SK-N-SH (cell line): ENCODE measurements around the gene TM2D3. TPM values are rescaled to one million over a fixed set of nuclear protein-coding genes. Genes with fewer than 3 reads are reported as not detected.
A peak's percentile ranks its signal among the peaks of the same experiment; 100 is the strongest.
"Not testable (repeated sequence)": the region's sequence is repeated elsewhere in the genome, so short reads cannot be mapped to it uniquely, and the experiment has no call there.

Experiments
- CTCF ChIA-PET: fragments of 300-600, 350-600 bp; formaldehyde crosslinking; extraction: SDS; loops from one replicate; lab custom pipeline; 2021; lab: Yijun Ruan, JAX
- POLR2A ChIA-PET: fragments of 350-600 bp; sonication (Branson Sonifier 250); formaldehyde crosslinking; extraction: SDS; loops from one replicate; lab custom pipeline; 2020; ENCODE audit warnings: antibody characterized with exemption, inconsistent platforms; lab: Yijun Ruan, JAX
- DNase-seq: peaks from one replicate; pipeline ENCODE4 v3.0.0; 2012
- H2AFZ ChIP-seq: fragments of 200-600 bp; sonication (generic); 2 replicates; pipeline ENCODE4 v1.8.1; 2016; ENCODE audit warnings: antibody characterized with exemption, mild to moderate bottlenecking, low read depth
- H3F3A ChIP-seq: fragments of 200-600 bp; sonication (generic); replicated peaks from 2 replicates; pipeline ENCODE3; 2016; ENCODE audit warnings: antibody characterized with exemption, mild to moderate bottlenecking; ENCODE audit not compliant: insufficient read depth
- H3K27ac ChIP-seq, 2 experiments: fragments of 200-500 bp in 1 of 2; fragments of 200-600 bp in 1 of 2; sonication (Bioruptor generic) in 1 of 2; sonication (generic), shearing (Covaris generic) in 1 of 2; 2 replicates each; pipeline versions ENCODE4 v1.5.1 to v1.6.1; 2014 to 2016; ENCODE audit warnings: low read depth in 2 of 2, inconsistent platforms in 1 of 2, low read length in 1 of 2, mild to moderate bottlenecking in 1 of 2, mixed read lengths in 1 of 2
- H3K27me3 ChIP-seq: fragments of 200-600 bp; sonication (generic), shearing (Covaris generic); 2 replicates; pipeline ENCODE4 v1.6.1; 2016; ENCODE audit warnings: mixed run types; ENCODE audit not compliant: insufficient read depth
- H3K36me3 ChIP-seq, 2 experiments: fragments of 200-500 bp in 1 of 2; fragments of 200-600 bp in 1 of 2; sonication (Bioruptor generic) in 1 of 2; sonication (generic) in 1 of 2; replicated peaks in 1 of 2; 2 replicates each; pipeline versions ENCODE3 to v1.5.1; 2014 to 2016; ENCODE audit warnings: low read length in 1 of 2, mild to moderate bottlenecking in 1 of 2; ENCODE audit not compliant: insufficient read depth in 2 of 2, control insufficient read depth in 1 of 2
- H3K4me1 ChIP-seq, 2 experiments: fragments of 200-500 bp in 1 of 2; fragments of 200-600 bp in 1 of 2; sonication (Bioruptor generic) in 1 of 2; sonication (generic), shearing (Covaris generic) in 1 of 2; 2 replicates each; pipeline versions ENCODE4 v1.5.1 to v1.6.1; 2014 to 2016; ENCODE audit warnings: low read depth in 1 of 2, low read length in 1 of 2, mixed run types in 1 of 2; ENCODE audit not compliant: insufficient read depth in 2 of 2, control insufficient read depth in 1 of 2
- H3K4me2 ChIP-seq: fragments of 200-600 bp; sonication (generic), shearing (Covaris generic); 2 replicates; pipeline ENCODE4 v1.6.1; 2017; ENCODE audit warnings: mixed run types
- H3K4me3 ChIP-seq, 2 experiments: fragments of 200-500 bp in 1 of 2; fragments of 200-600 bp in 1 of 2; sonication (Bioruptor generic) in 1 of 2; sonication (generic), shearing (Covaris generic) in 1 of 2; 2 replicates each; pipeline versions ENCODE4 v1.5.1 to v1.8.1; 2014 to 2016; ENCODE audit warnings: low read depth in 2 of 2, inconsistent platforms in 1 of 2, low read length in 1 of 2, mild to moderate bottlenecking in 1 of 2, mixed read lengths in 1 of 2, moderate library complexity in 1 of 2
- H3K79me2 ChIP-seq: fragments of 200-600 bp; sonication (generic); 2 replicates; pipeline ENCODE4 v1.8.1; 2017; ENCODE audit warnings: mild to moderate bottlenecking; ENCODE audit not compliant: insufficient read depth
- H3K9ac ChIP-seq: fragments of 200-600 bp; sonication (generic); 2 replicates; pipeline ENCODE4 v1.6.1; 2017; ENCODE audit warnings: mixed run types
- H3K9me2 ChIP-seq: fragments of 200-600 bp; sonication (generic); 2 replicates; pipeline ENCODE4 v1.6.1; 2017; ENCODE audit warnings: mixed run types
- H3K9me3 ChIP-seq: fragments of 200-600 bp; sonication (generic); 2 replicates; pipeline ENCODE4 v1.6.1; 2017; ENCODE audit warnings: mixed run types, mild to moderate bottlenecking, moderate library complexity
- H4K20me1 ChIP-seq: fragments of 200-600 bp; sonication (generic); 2 replicates; pipeline ENCODE4 v1.6.1; 2017; ENCODE audit warnings: mild to moderate bottlenecking, mixed run types; ENCODE audit not compliant: insufficient read depth
- MEF2A ChIP-seq: IDR thresholded peaks from 2 replicates; pipeline ENCODE4 v1.4.0; 2012; ENCODE audit warnings: low read depth, borderline replicate concordance
- MXI1 ChIP-seq: IDR thresholded peaks from 2 replicates; pipeline ENCODE4 v1.6.1; 2012; ENCODE audit warnings: mild to moderate bottlenecking, low read depth, low read length, improper control_type of control experiment
- RAD21 ChIP-seq: IDR thresholded peaks from 2 replicates; pipeline ENCODE4 v1.6.1; 2012; ENCODE audit warnings: mild to moderate bottlenecking, low read length
- SIN3A ChIP-seq: IDR thresholded peaks from 2 replicates; pipeline ENCODE4 v1.6.1; 2012; ENCODE audit warnings: low read depth, mild to moderate bottlenecking, low read length, moderate library complexity, borderline replicate concordance
- SMC3 ChIP-seq: IDR thresholded peaks from 2 replicates; pipeline ENCODE4 v1.6.1; 2012; ENCODE audit warnings: low read depth, low read length, improper control_type of control experiment
- WGBS: methylation state at CpG from one replicate; pipeline ENCODE4 v1.1.6; 2017; ENCODE audit warnings: low lambda C conversion rate; 5-methylcytosine and 5-hydroxymethylcytosine counted together
- polyA plus RNA-seq, 3 experiments: library from polyadenylated mRNA; depleted of rRNA; stranded (reverse); fragments of >200 nt; gene quantifications; 2 replicates each; pipeline ENCODE4 v1.2.3, GENCODE V29; 2012

Gene TM2D3
- polyA plus RNA-seq, 1 of the 3 experiments (the other 2 are of a cell fraction): 73.3 TPM

DNA sequence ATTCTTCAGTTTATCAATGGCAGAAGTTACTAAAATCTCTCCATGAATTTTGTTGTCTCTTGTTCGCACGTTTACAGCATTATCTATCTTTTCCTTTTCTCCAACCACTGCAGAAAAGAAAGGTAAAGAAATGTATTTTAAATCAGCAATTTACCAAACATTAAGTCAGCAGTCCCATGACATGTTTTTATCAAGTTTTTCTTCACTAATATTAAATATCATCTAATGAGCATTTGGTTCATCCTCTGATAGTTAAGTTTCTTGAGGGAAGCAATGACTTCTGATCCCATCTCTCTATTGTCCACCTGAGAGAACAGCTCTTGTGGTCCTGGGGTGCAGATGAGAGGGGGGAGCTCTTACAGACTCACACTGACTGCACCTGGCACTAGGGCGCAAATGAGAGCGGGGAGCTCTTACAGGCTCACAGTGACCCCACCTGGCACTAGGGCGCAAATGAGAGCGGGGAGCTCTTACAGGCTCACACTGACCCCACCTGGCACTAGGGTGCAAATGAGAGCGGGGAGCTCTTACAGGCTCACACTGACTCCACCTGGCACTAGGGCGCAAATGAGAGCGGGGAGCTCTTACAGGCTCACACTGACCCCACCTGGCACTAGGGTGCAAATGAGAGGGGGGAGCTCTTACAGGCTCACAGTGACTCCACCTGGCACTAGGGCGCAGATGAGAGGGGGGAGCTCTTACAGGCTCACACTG, 2.6 kb upstream of the TM2D3 start:
- POLR2A ChIA-PET, H3K4me2 ChIP-seq, H3K27ac ChIP-seq, H3K9ac ChIP-seq, H3K4me3 ChIP-seq, H3K9me2 ChIP-seq: not testable (repeated sequence)
- H3K4me1 ChIP-seq: peaks cover 13 to 27% of the 10 kb centered on the region in 2 experiments; a peak in 3 of 4 replicates
- CTCF ChIA-PET: interaction anchor here (0.8 to 1.9 kb wide), 6 partner anchors 12 to 372 kb away, joined by 3 to 11 read pairs (median 4); no protein-coding TSS in a partner anchor
- peaks cover 15% of the 10 kb centered on the region for H4K20me1 ChIP-seq
- WGBS: 90% methylated on average over 9 of the region's 10 CpGs
- TF ChIP-seq RAD21: peak; percentile 18; the same call in 1 of the 2 replicates
- TF ChIP-seq, all 33 proteins: peak for 1; not testable (repeated sequence) for 32
- Histone ChIP-seq H3K79me2 (peaks cover 35% of the 10 kb centered on the region), H3F3A (peaks cover 20% of the 10 kb centered on the region), H3K36me3 (peaks cover 12 to 19% of the 10 kb centered on the region in 2 experiments)
- H3K27me3 ChIP-seq, H3K9me3 ChIP-seq, H2AFZ ChIP-seq: not testable (repeated sequence)
- peak; percentile 21 for DNase-seq

DNA sequence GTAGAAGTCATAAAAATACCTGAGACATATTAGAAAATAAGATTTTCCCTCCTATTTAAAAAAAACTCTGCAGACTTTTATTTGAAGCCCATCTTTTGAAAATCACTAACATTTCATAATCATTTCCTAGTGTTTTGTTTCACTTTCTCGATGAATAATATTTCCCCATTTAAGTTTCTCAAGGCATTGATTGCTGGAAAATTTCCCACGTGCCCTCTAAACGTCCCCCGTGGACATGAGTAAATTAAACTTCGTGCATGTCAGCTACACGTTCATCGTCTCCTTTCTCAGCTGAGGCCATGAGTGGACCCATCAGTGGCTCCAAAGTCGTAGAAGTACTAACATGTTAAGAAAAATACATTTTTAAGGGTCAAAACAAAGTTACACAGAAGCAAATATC, 2.0 kb upstream of the TM2D3 start:
- POLR2A ChIA-PET: no interaction called here
- H3K27ac ChIP-seq: no peak overlapping the region
- H3K4me2 ChIP-seq: no peak overlapping the region
- 95% methylated on average over 8 of the region's 8 CpGs for WGBS
- peaks cover 19% of the 10 kb centered on the region for H4K20me1 ChIP-seq
- H3F3A ChIP-seq: peaks cover 20% of the 10 kb centered on the region
- no peak overlapping the region for H2AFZ ChIP-seq
- H3K9ac ChIP-seq: no peak overlapping the region
- no peak overlapping the region for H3K4me3 ChIP-seq
- no peaks in the 10 kb centered on the region for H3K9me3 ChIP-seq
- peaks cover 41% of the 10 kb centered on the region for H3K79me2 ChIP-seq
- H3K9me2 ChIP-seq: no peaks in the 10 kb centered on the region
- CTCF ChIA-PET: interaction anchor here (0.9 to 2.3 kb wide), 8 partner anchors 11 to 381 kb away, joined by 3 to 16 read pairs (median 4); partner anchors contain the start of gene SNRPA1
- DNase-seq: no peak
- peaks cover 17 to 28% of the 10 kb centered on the region in 2 experiments; a peak in 3 of 4 replicates for H3K4me1 ChIP-seq
- peaks cover 14 to 22% of the 10 kb centered on the region in 2 experiments for H3K36me3 ChIP-seq
- H3K27me3 ChIP-seq: no peaks in the 10 kb centered on the region
- no peak for TF ChIP-seq SMC3

DNA sequence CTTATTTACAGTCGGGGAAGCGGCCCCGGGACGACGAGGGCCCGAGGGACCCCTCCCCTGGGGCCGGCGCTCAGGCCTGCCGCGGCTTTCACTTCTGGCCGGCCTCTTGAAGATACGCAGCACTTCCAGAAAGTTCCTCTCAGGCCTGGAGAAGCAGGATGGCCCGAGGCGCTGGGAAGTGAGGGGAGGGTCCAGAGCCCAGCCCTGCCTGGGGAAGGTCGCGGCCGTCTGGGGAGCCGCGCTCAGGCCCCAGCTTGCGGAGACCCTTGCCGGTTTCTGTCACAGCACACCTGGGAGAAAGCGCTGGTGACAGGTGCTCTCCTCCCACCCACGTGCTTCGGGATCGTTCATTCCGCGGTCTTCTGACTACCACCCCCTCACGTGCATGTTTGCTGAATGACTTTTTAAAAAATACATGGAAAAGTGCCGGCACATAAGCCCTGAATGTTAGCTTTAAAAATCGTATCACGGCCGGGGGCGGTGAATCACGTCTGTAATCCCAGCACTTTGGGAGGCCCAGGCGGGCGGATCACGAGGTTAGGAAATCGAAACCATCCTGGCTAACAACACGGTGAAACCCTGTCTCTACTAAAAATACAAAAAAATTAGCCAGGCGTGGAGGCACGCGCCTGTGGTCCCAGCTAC, 727 bp upstream of the TM2D3 start:
- H3K4me1 ChIP-seq: peaks cover 17 to 23% of the 10 kb centered on the region in 2 experiments; a peak in 3 of 4 replicates
- peak overlapping the region; percentile 97 for H3K4me2 ChIP-seq
- no peaks in the 10 kb centered on the region for H3K27me3 ChIP-seq
- H3K36me3 ChIP-seq: peaks cover 27 to 33% of the 10 kb centered on the region in 2 experiments
- H3K27ac ChIP-seq: peak overlapping the region; percentile 90 to 96
- peaks cover 20% of the 10 kb centered on the region for H3F3A ChIP-seq
- peaks cover 53% of the 10 kb centered on the region for H3K79me2 ChIP-seq
- no peaks in the 10 kb centered on the region for H3K9me3 ChIP-seq
- TF ChIP-seq MXI1 (peak; percentile 73; the same call in 1 of the 2 replicates), MEF2A (no peak), SIN3A (0 out of 2 replicates have a peak, but pooled peaks have one; percentile 30)
- POLR2A ChIA-PET: interaction anchor here (0.9 kb wide), 1 partner anchor 359 kb away, joined by 3 read pairs; no protein-coding TSS in a partner anchor
- CTCF ChIA-PET: interaction anchor here (1.3 to 2.3 kb wide), 4 partner anchors 10 to 380 kb away, joined by 4 to 16 read pairs (median 8); no protein-coding TSS in a partner anchor
- WGBS: 37% methylated on average over 33 of the region's 42 CpGs
- peak overlapping the region; percentile 95 for H2AFZ ChIP-seq
- H3K4me3 ChIP-seq: peak overlapping the region; percentile 88 to 92
- peak overlapping the region; percentile 92 for H3K9ac ChIP-seq
- H3K9me2 ChIP-seq: no peaks in the 10 kb centered on the region
- DNase-seq: no peak
- peaks cover 19% of the 10 kb centered on the region for H4K20me1 ChIP-seq
